Epithelial cell of prostate (primary cell): Measurements from ENCODE around the gene SLX4IP.

ENCODE experiments used
- DNase-seq: peaks from one replicate; pipeline ENCODE4 v3.0.0-alpha.2; 2011; ENCODE audit warnings: low read depth, low spot score
- H3K27ac ChIP-seq: fragments of 450-650 bp; 2 replicates; pipeline ENCODE4 v1.5.1; 2017; ENCODE audit warnings: mild to moderate bottlenecking

SLX4IP gene

GRCh38 chr20:10490257-10490656, 55.2 kb downstream of the SLX4IP start:
- DNase-seq, result no peak
- no peak overlapping the region for H3K27ac ChIP-seq

GRCh38 chr20:10490706-10491105, 55.6 kb downstream of the SLX4IP start:
- DNase-seq, result no peak
- no peak overlapping the region for H3K27ac ChIP-seq

- no peak for DNase-seq
- H3K27ac ChIP-seq, result no peak overlapping the region
Observed at GRCh38 chr20:10492065-10492464, 57.0 kb downstream of the SLX4IP start.

GRCh38 chr20:10492844-10493243, 57.7 kb downstream of the SLX4IP start:
- no peak for DNase-seq
- H3K27ac ChIP-seq, result no peak overlapping the region

- DNase-seq, result no peak
Observed at GRCh38 chr20:10495173-10495572, 60.1 kb downstream of the SLX4IP start.

GRCh38 chr20:10496465-10496864, 61.4 kb downstream of the SLX4IP start:
- DNase-seq, result no peak
- no peak overlapping the region for H3K27ac ChIP-seq

More at GRCh38 chr20:10495173-10495572, 60.1 kb downstream of the SLX4IP start:
- H3K27ac ChIP-seq, result no peak overlapping the region

- DNase-seq, result no peak
- no peak overlapping the region for H3K27ac ChIP-seq
Observed at GRCh38 chr20:10497283-10497682, 62.2 kb downstream of the SLX4IP start.

GRCh38 chr20:10497791-10498190, 62.7 kb downstream of the SLX4IP start:
- no peak overlapping the region for H3K27ac ChIP-seq

GRCh38 chr20:10498200-10498599, 63.1 kb downstream of the SLX4IP start:
- DNase-seq, result no peak
- H3K27ac ChIP-seq, result no peak overlapping the region

More at GRCh38 chr20:10497791-10498190, 62.7 kb downstream of the SLX4IP start:
- no peak for DNase-seq

- peak overlapping the region; percentile 10 for H3K27ac ChIP-seq
- no peak for DNase-seq
Observed at GRCh38 chr20:10501402-10501801, 66.3 kb downstream of the SLX4IP start.

GRCh38 chr20:10502098-10502526, 67.0 kb downstream of the SLX4IP start:
- DNase-seq, result no peak
- H3K27ac ChIP-seq, result no peak overlapping the region

GRCh38 chr20:10504608-10504993, 69.5 kb downstream of the SLX4IP start:
- peak overlapping the region; percentile 60 for H3K27ac ChIP-seq
- no peak for DNase-seq

GRCh38 chr20:10504994-10505730, 70.1 kb downstream of the SLX4IP start:
- H3K27ac ChIP-seq, result peak overlapping the region; percentile 60

GRCh38 chr20:10505827-10506226, 70.7 kb downstream of the SLX4IP start:
- DNase-seq, result no peak

More at GRCh38 chr20:10504994-10505730, 70.1 kb downstream of the SLX4IP start:
- no peak for DNase-seq

GRCh38 chr20:10507052-10507451, 71.9 kb downstream of the SLX4IP start:
- DNase-seq, result no peak
- no peak overlapping the region for H3K27ac ChIP-seq

More at GRCh38 chr20:10505827-10506226, 70.7 kb downstream of the SLX4IP start:
- peak overlapping the region; percentile 60 for H3K27ac ChIP-seq

GRCh38 chr20:10508060-10508459, 73.0 kb downstream of the SLX4IP start:
- peak overlapping the region; percentile 40 for H3K27ac ChIP-seq
- no peak for DNase-seq

GRCh38 chr20:10508468-10509251, 73.6 kb downstream of the SLX4IP start:
- no peak for DNase-seq
- H3K27ac ChIP-seq, result peak overlapping the region; percentile 40

- no peak for DNase-seq
- H3K27ac ChIP-seq, result no peak overlapping the region
Observed at GRCh38 chr20:10509376-10509775, 74.3 kb downstream of the SLX4IP start.

- H3K27ac ChIP-seq, result no peak overlapping the region
- DNase-seq, result no peak
Observed at GRCh38 chr20:10510216-10510615, 75.1 kb downstream of the SLX4IP start.

GRCh38 chr20:10511170-10511508, 76.0 kb downstream of the SLX4IP start:
- H3K27ac ChIP-seq, result peak overlapping the region; percentile 81
- DNase-seq, result no peak

GRCh38 chr20:10511509-10512251, 76.6 kb downstream of the SLX4IP start:
- DNase-seq, result peak; percentile 87

More at GRCh38 chr20:10511509-10512251, 76.6 kb downstream of the SLX4IP start:
- peak overlapping the region; percentile 81 for H3K27ac ChIP-seq
